NCI-H1417 (cell line): ENCODE results near the gene RPRD1B.
"Not testable (repeated sequence)": the region's sequence is repeated elsewhere in the genome, so short reads cannot be mapped to it uniquely, and the experiment has no call there.

Experiments
- DNase-seq, 3 experiments: peaks; one replicate each; lab custom pipeline; 2025; lab: John Stamatoyannopoulos, UW

The RPRD1B gene

GRCh38 chr20:38001173-38001875, 32.2 kb upstream of the RPRD1B start:
- DNase-seq, result no peak

DNA sequence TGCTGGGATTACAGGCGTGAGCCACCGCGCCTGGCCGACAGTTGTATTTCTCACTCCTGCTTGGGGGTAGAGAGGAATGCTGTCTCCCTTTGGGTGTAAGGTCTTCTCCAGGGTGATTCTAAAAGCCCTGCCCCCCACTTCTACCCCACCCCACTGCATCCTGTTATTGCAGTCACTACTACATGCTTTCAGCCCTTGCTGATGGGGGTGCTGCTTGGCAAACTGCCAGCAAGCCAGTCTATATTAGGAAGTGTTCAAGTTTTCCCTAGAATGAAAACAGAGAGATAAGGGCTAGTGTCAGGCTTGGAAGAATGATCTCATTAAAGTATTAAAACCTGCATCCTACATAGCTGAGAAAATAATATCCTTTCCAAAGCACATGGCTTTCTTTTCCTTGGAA, 31.6 kb upstream of the RPRD1B start:
- DNase-seq, result no peak

DNA sequence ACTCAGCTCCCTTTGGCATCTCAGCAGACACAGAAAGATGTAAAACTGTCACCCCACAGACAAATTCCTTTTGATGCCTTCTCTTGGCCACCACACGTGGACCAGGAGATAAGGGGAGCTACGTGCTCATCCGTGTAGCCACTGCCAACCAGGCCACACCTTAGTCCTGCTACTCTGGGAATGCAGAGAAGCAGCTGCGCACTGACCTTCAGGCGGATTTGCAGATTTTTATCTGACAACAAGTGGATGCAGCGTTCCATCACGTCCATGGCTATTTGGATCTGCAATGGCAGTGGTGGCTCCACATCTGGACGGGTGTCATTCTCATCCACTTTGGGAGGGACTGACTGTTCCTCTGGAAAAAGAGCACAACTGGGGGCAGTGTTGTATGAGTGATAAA, 31.1 kb upstream of the RPRD1B start:
- DNase-seq, result no peak

- no peak for DNase-seq
Measured at GRCh38 chr20:38004416-38004815, 29.1 kb upstream of the RPRD1B start.

DNA sequence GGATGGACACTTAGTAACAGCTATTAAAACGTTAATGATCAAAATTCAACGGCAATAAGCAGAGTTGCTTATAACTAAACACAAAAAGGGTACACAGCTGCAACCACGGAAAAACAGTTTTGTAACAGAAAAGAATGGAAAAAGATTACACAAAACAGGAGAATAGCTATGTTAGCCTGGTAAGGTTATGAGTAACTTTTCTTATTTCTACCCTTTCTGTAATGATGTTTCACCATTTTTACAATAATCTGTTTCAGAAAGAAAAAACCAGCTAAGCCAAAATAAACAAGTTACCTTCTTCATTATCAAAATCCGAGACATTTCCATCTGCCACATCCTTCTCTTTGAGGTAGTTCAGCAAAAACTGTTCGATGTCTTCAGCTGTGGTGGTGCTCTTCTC, 27.6 kb upstream of the RPRD1B start:
- DNase-seq, result no peak

- no peak for DNase-seq
Measured at GRCh38 chr20:38007526-38007925, 26.0 kb upstream of the RPRD1B start.

DNA sequence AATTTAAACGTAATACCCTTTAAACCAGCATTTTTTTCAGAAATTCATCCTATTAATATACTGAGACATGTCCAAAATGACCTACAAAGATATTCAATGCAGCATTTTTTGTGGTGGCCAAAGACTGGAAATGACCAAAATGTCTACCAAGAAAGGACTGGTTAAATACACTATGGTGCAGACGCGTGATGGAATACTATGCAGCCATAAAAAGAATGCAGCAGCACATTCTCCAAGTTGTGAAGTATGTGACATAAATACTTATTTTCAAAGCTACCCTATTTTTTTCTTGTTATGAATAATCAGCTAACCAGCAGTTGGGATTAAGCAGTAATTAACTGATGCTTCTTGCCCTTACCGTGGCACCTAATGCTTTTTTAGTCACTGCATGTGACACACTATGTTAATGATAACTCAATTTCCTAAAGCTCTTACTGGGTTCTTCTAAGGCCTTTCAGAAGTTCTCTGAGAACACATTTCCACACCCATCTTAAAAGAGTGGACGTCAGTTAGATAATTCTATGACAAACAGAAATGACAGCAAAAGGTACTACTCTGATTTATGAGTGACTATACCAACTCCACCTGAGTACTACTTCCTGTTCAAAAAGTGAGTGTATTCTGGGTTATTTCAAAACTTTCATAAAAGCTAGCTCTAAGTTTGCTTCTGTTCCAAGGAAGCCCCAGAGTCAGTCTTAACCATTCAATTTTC, 25.2 kb upstream of the RPRD1B start:
- DNase-seq, result no peak

GRCh38 chr20:38009416-38009815, 24.1 kb upstream of the RPRD1B start:
- DNase-seq, result not testable (repeated sequence)

DNA sequence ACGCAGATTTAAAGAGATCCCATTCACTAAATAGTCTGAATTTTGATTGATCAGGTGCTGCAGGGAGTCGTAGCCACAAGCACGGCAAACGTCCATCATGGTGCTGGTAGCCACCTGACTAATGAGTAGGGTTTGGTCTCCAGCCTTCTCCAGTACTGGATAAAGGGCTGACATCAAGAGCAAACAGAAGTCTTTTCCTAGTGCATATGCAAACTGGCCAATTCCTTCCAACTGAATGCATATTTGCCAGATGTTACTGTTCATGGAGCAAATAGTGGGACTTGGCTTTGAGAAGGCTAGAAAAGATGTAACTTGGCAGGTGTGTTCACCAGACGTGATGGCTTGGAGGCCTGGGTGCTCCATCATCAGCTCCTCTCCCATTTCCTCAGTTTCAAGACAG, 21.9 kb upstream of the RPRD1B start:
- no peak for DNase-seq

DNA sequence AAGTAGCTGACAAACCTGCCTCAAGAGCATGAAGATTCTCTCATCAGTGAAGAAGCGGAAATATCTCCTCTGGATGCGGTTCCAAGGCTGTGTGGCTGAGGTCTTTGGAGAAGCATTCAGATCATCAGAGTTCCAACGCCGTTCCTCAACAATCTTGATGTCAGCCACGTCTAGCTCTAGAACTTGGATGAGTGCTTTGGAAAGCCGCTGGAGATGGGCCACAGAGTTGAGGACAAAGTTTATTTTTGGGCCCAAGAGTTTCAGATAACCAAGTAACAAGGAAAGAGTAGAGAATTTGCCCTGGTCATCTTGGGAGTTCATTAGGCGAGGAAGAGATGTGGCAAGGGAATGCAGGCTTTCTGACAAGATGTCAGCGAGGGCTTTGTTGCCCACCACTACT, 21.2 kb upstream of the RPRD1B start:
- DNase-seq, result no peak

DNA sequence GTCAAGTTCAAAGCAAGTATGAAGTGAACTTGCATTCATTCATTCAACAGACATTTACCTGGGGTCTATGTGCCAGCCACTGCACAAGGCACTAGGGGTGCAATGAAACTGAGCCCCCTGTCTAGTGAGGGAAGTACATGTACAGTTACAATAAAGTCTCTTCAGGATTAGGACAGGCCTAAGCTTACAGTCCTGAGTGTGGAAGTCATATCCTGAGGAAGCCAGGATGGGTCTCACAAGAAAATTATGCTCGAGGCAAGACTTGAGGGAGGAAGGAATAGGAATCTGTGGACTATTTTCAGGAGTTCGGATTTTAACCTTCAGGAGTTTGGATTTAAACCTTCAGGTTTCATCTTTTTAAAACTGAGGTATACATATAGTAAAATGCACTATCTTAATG, 19.7 kb upstream of the RPRD1B start:
- no peak for DNase-seq

- DNase-seq, result no peak
Measured at GRCh38 chr20:38017959-38018358, 15.6 kb upstream of the RPRD1B start.

DNA sequence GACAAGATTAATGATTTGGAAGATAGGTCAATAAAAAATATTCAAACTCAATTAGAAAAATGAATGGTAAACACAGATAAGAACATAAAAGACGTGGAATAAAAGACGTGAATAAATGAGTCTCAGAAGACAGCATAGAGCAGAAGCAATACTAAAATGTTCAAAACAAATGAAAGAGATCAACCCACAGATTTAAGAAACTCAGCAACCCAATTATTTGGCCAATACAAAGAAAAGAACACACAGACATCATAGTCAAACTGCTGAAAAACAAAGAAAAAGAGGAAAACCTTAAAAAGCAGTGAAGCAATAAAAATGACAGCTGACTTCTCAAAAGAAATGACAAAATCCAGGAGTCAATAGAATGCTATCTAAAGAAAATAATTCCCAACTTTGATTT, 15.2 kb upstream of the RPRD1B start:
- DNase-seq, result no peak

- peak in 1 of 3 experiments; percentile 13 for DNase-seq
Measured at GRCh38 chr20:38021087-38021772, 12.3 kb upstream of the RPRD1B start.

DNA sequence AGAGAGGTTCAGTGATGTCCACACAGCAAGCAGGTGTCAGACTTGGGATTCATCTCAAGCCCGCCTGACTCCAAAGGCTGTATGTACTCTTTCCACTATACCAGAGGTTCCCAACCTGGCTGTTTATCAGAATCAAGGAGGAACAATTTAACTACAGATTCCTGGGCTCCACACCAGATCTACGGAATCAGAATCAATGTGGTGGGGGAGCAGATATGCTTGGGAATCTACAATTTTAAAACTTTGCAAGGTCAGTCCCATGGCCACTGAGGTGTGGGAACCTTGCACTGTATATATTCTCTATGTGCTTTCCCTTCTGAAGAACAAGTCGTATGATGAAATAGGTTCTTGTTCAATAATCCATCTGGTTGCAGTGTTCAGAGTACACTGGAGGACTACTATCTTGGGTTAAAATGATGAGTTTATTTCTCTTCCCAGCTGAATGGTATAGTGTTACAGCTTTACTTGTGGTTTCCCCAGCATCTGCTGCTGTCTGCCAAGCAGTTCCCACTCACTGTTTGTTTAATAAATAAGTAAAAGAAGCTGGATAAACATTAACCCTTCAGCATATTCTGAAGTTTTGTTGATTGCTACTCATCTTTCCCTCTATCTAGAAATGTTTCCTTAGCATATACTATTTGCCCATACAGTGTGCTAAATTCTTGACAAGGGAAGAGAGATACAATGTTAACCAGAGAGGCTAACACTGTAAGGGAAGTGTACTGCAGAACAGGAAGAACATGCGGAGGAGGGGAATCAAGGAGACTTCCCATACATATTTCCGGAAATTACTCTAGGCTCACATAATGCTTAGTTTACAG, 10.2 kb upstream of the RPRD1B start:
- no peak for DNase-seq

DNA sequence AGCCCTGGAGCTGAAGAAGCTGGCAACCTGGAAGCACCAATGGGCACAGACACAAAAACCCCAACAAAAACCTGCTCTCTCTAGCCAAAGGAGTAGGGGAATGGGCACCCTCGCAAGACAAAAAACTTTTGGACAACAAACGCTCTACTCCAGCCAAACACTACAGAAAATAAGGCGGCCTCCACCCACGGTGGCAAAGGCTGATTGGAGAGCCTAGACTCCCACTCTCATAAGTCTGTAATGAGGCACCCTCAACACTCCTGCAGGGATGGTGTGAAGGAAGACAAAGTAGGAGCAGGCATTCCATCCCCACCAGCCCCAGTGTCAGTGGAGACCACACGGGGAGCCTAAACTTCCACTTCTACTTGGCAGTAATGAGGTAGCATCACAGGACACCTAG, 9.1 kb upstream of the RPRD1B start:
- DNase-seq, result no peak

- no peak for DNase-seq
Measured at GRCh38 chr20:38029453-38029852, 4.1 kb upstream of the RPRD1B start.

GRCh38 chr20:38031957-38032356, 1.6 kb upstream of the RPRD1B start:
- DNase-seq, result no peak

- DNase-seq, result peak; percentile 53 to 81 (median 66)
Measured at GRCh38 chr20:38032585-38033329, 789 bp upstream of the RPRD1B start.

DNA sequence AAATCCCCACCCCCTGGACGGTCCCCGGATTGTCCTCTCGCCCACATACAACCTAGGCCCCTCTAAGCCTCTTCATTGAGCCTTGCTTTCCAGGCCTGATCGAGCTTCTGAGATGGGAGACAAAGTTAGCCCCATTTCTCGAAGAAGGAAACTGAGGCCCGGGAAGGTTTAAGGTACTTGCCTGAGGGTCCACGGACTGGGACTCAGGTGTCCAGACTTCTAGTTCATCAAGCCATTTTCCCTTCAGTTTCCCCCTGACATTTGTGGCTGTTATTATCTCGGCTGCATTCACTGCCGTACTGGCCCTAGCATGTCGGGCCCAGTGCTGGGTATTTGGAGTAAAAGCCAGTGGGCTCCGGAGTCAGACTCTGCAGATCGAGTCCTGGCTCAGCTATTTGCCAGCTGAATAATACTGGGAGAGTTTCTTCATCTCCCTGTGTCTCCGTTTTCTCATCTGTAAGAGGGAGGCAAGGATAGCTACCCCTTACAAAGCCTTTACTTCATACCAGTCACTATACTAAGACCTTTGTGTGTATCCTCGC, 633 bp downstream of the RPRD1B start:
- DNase-seq, result no peak

- DNase-seq, result no peak
Measured at GRCh38 chr20:38034961-38035360, 1.4 kb downstream of the RPRD1B start.
